Measurements from ENCODE around the gene B4GAT1.
"Not testable (repeated sequence)": the region's sequence is repeated elsewhere in the genome, so short reads cannot be mapped to it uniquely, and the experiment has no call there.

DNA sequence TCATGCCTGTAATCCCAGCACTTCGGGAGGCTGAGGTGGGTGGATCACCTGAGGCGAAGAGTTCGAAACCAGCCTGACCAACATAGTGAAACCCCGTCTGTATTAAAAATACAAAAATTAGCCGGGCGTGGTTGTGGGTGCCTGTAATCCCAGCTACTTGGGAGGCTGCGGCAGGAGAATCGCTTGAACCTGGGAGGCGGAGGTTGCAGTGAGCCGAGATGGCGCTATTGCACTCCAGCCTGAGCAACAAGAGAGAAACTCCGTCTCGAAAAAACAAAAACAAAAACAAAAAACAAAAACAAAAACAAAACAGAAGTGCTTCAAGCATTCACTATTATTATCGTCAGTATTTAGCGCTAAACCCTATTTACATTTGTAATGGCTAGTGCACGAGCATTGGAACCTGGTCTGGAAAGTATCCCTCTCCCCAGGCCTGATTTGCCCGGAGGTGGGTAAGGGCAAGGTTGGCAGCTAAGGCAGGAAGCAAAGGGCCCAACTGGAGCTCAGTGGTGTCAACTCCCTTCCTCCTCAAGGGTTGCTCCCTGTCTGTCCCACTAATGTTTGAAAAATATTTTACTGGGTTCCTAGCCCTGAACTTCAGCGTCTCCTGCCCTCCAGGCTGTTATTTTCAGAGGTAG lies 36.5 kb downstream of the B4GAT1 start:
- TF ChIP-seq POLR2A, POLR2AphosphoS5 (IDR thresholded peaks at IDR 0.05; ENCODE audit: low read depth, low read length): not testable (repeated sequence)
